GM12872 (cell line): ENCODE data around the gene ATG7.

Experiments
- CTCF ChIP-seq: IDR thresholded peaks from 3 replicates; pipeline ENCODE4 v1.5.1; 2011; ENCODE audit warnings: low read depth, mild to moderate bottlenecking, low read length, moderate library complexity; ENCODE audit not compliant: insufficient read depth

Gene ATG7

GRCh38 chr3:11478167-11478566 is 206.0 kb downstream of the ATG7 start:
- no peak for TF ChIP-seq CTCF

GRCh38 chr3:11479221-11479620 is 207.0 kb downstream of the ATG7 start:
- no peak for TF ChIP-seq CTCF

GRCh38 chr3:11480663-11481298 is 208.6 kb downstream of the ATG7 start:
- TF ChIP-seq CTCF = no peak

GRCh38 chr3:11481556-11481955 is 209.4 kb downstream of the ATG7 start:
- TF ChIP-seq CTCF = no peak

- no peak for TF ChIP-seq CTCF
Measured at GRCh38 chr3:11482021-11482420, 209.8 kb downstream of the ATG7 start.

- TF ChIP-seq CTCF = no peak
Measured at GRCh38 chr3:11494131-11494916, 222.1 kb downstream of the ATG7 start.

- TF ChIP-seq CTCF = no peak
Measured at GRCh38 chr3:11495948-11496557, 223.9 kb downstream of the ATG7 start.
